ENCODE results near the gene BZW1. TPM values are rescaled to one million over a fixed set of nuclear protein-coding genes. Genes with fewer than 3 reads are reported as not detected.
"Not testable (repeated sequence)": the region's sequence is repeated elsewhere in the genome, so short reads cannot be mapped to it uniquely, and the experiment has no call there.

Gene BZW1
- total RNA-seq, 3 donors from 2014 or later (not counting 1 experiment from before 2014, with no cell fraction given), result 393 to 417 (median 411) TPM

DNA sequence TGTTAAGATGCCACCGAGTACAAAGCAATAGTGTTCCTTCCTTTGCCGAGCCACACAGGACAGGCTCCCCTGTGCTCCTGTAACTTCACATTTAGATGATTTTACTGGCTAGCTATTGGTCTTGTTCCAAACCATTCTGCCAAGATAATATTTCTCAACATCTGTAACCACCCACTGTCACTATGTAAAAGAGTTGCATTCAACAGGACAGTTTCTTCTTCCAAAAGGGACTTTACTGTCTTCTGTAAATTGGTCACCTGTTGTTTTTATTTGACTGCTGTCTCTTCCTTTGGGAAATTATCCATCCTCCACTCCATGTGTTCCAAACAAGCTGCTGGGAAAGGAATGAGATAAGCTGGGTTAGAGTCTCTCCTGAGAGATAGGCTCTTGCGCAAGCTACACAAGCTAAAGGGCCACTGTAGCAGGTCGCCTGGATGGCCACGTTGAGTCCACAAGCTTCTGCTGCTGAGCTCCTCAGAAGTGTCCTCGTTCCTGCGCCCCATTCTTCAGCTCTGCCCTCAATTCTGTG lies 14.4 kb upstream of the BZW1 start:
- intact Hi-C loops (cut with micrococcal nuclease), result no loop called here
- Histone ChIP-seq H3K4me3 (ENCODE audit: low read length) (no peak overlapping the region), H3K27ac (ENCODE audit: low read length) (no peak overlapping the region), H3K36me3 (ENCODE audit: control insufficient read depth, insufficient read depth, low read length) (no peaks in the 10 kb centered on the region), H3K4me1 (ENCODE audit: control insufficient read depth, insufficient read depth, low read length) (no peaks in the 10 kb centered on the region), H3K27me3 (ENCODE audit: control insufficient read depth, insufficient read depth, low read length) (no peaks in the 10 kb centered on the region), H3K9me3 (ENCODE audit: control insufficient read depth, insufficient read depth, low read length) (no peaks in the 10 kb centered on the region)
- ATAC-seq (no peak), DNase-seq (no peak)
- peaks cover 0 to 5% of the 10 kb centered on the region in 2 donors for H3K27me3 Mint-ChIP-seq (ENCODE audit: low read depth in 2 of 2)
- H3K27ac Mint-ChIP-seq, result no peak overlapping the region
- no peak overlapping the region for H3K4me3 Mint-ChIP-seq
- TF ChIP-seq, protein P1, sequence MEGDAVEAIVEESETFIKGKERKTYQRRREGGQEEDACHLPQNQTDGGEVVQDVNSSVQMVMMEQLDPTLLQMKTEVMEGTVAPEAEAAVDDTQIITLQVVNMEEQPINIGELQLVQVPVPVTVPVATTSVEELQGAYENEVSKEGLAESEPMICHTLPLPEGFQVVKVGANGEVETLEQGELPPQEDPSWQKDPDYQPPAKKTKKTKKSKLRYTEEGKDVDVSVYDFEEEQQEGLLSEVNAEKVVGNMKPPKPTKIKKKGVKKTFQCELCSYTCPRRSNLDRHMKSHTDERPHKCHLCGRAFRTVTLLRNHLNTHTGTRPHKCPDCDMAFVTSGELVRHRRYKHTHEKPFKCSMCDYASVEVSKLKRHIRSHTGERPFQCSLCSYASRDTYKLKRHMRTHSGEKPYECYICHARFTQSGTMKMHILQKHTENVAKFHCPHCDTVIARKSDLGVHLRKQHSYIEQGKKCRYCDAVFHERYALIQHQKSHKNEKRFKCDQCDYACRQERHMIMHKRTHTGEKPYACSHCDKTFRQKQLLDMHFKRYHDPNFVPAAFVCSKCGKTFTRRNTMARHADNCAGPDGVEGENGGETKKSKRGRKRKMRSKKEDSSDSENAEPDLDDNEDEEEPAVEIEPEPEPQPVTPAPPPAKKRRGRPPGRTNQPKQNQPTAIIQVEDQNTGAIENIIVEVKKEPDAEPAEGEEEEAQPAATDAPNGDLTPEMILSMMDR (IDR thresholded peaks at IDR 0.05), result no peak
- no peaks in the 10 kb centered on the region for H3K9me3 Mint-ChIP-seq
- H3K4me1 Mint-ChIP-seq, result no peaks in the 10 kb centered on the region
- 91% methylated on average over 7 of the region's 7 CpGs for WGBS (ENCODE audit: insufficient coverage)
- H3K36me3 Mint-ChIP-seq, result no peaks in the 10 kb centered on the region

DNA sequence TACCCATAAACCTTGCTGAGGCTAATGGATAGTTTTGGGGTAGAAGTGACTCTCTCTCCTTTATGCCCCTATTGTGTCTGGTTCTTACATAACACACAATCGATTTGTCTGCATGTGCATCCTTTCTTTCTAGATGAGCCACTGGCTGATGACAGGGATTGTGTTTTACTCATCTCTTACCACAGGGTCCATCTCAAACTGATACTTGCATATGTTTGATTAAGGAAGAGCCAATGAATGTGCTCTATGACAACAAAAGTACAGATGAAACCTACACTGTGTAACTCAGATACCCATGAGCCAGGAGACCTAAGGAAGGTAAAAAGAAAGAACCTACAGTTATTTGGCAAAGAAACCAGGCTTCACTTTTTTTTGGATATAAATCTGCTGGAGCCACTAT lies 13.2 kb upstream of the BZW1 start:
- no peak overlapping the region for H3K4me3 ChIP-seq (ENCODE audit: low read length)
- Mint-ChIP-seq H3K27me3 (ENCODE audit: low read depth in 2 of 2) (peaks cover 0 to 8% of the 10 kb centered on the region in 2 donors), H3K36me3 (no peaks in the 10 kb centered on the region), H3K4me3 (no peak overlapping the region), H3K9me3 (no peaks in the 10 kb centered on the region), H3K4me1 (no peaks in the 10 kb centered on the region), H3K27ac (no peak overlapping the region)
- no peaks in the 10 kb centered on the region for H3K27me3 ChIP-seq (ENCODE audit: control insufficient read depth, insufficient read depth, low read length)
- no peak for DNase-seq
- no peaks in the 10 kb centered on the region for H3K36me3 ChIP-seq (ENCODE audit: control insufficient read depth, insufficient read depth, low read length)
- no peaks in the 10 kb centered on the region for H3K4me1 ChIP-seq (ENCODE audit: control insufficient read depth, insufficient read depth, low read length)
- ATAC-seq, result no peak
- intact Hi-C loops (cut with micrococcal nuclease), result no loop called here
- TF ChIP-seq, protein P1 (IDR thresholded peaks at IDR 0.05), result no peak
- H3K27ac ChIP-seq (ENCODE audit: low read length), result no peak overlapping the region
- 80% methylated on average over 1 of the region's 1 CpG for WGBS (ENCODE audit: insufficient coverage)
- no peaks in the 10 kb centered on the region for H3K9me3 ChIP-seq (ENCODE audit: control insufficient read depth, insufficient read depth, low read length)

DNA sequence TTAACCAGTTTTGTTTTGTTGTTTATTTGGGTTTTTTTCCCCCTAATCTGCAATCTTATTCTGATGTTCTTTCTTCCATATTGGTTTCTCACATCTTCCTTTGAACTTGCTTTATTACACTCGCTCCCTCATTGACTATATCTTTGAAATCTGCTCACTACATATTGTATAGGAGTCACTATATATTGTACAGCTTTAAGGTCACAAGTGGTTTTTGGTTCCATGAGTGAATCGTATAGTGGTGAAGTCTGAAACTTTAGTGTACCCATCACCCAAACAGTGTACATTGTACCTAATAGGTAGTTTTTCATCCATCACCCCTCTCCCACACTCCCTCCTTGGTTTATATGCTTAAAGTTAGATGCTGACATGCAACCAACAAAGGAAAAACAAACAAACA lies 11.3 kb upstream of the BZW1 start:
- Histone ChIP-seq H3K27me3 (ENCODE audit: control insufficient read depth, insufficient read depth, low read length) (no peaks in the 10 kb centered on the region), H3K36me3 (ENCODE audit: control insufficient read depth, insufficient read depth, low read length) (no peaks in the 10 kb centered on the region), H3K9me3 (ENCODE audit: control insufficient read depth, insufficient read depth, low read length) (no peaks in the 10 kb centered on the region), H3K4me3 (ENCODE audit: low read length) (no peak overlapping the region), H3K4me1 (ENCODE audit: control insufficient read depth, insufficient read depth, low read length) (no peaks in the 10 kb centered on the region), H3K27ac (ENCODE audit: low read length) (no peak overlapping the region)
- TF ChIP-seq, protein P1 (IDR thresholded peaks at IDR 0.05), result no peak
- intact Hi-C loops (cut with micrococcal nuclease), result no loop called here
- H3K9me3 Mint-ChIP-seq, result no peaks in the 10 kb centered on the region
- ATAC-seq (no peak), DNase-seq (no peak)
- no peaks in the 10 kb centered on the region for H3K4me1 Mint-ChIP-seq
- no peak overlapping the region for H3K4me3 Mint-ChIP-seq
- no peaks in the 10 kb centered on the region for H3K36me3 Mint-ChIP-seq
- WGBS (ENCODE audit: insufficient coverage), result no CpG with 5 or more reads among the region's 2 CpGs
- peaks cover 0 to 8% of the 10 kb centered on the region in 2 donors for H3K27me3 Mint-ChIP-seq (ENCODE audit: low read depth in 2 of 2)
- no peak overlapping the region for H3K27ac Mint-ChIP-seq

DNA sequence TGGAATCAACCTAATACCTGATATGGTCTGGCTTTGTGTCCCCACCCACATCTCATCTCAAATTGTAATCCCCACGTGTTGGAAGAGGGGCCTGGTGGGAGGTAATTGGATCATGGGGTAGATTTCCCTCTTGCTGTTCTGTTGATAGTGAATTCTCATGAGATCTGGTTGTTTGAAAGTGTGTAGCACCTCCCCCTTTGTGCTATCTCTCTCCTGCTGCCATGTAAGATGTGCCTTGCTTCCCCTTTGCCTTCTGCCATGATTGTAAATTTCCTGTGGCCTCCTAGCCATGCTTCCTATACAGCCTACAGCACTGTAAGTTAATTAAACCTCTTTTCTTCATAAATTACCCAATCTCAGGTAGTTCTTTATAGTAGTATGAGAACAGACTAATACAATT lies 10.3 kb upstream of the BZW1 start:
- WGBS (ENCODE audit: insufficient coverage), result no CpG with 5 or more reads among the region's 1 CpG
- H3K36me3 Mint-ChIP-seq; DNase-seq; intact Hi-C loops (cut with micrococcal nuclease); H3K9me3 ChIP-seq (ENCODE audit: control insufficient read depth, insufficient read depth, low read length); H3K4me1 Mint-ChIP-seq; H3K4me1 ChIP-seq (ENCODE audit: control insufficient read depth, insufficient read depth, low read length); H3K36me3 ChIP-seq (ENCODE audit: control insufficient read depth, insufficient read depth, low read length); H3K27me3 ChIP-seq (ENCODE audit: control insufficient read depth, insufficient read depth, low read length); H3K4me3 ChIP-seq (ENCODE audit: low read length); H3K4me3 Mint-ChIP-seq; ATAC-seq; H3K27ac ChIP-seq (ENCODE audit: low read length); H3K9me3 Mint-ChIP-seq; H3K27ac Mint-ChIP-seq: not testable (repeated sequence)
- H3K27me3 Mint-ChIP-seq (ENCODE audit: low read depth in 2 of 2), result peaks cover 0 to 12% of the 10 kb centered on the region in 2 donors

All from natural killer cell (primary cell).